ENCODE data around the gene CDH15. TPM values are rescaled to one million over a fixed set of nuclear protein-coding genes. Genes with fewer than 3 reads are reported as not detected.

Gene CDH15
- total and polyA plus RNA-seq, 2 of the 13 experiments (the other 11 are each of a cell fraction or from before 2014, with no cell fraction given), result 0.74 to 2.2 TPM

- TF ChIP-seq BRD4 (CRISPR knock-in tag; IDR thresholded peaks at IDR 0.05) (no peak), RXRA (CRISPR knock-in tag; IDR thresholded peaks at IDR 0.05) (peak; percentile 67; the same call in 1 of the 2 replicates), ZNF772 (CRISPR knock-in tag; IDR thresholded peaks at IDR 0.05) (peak; percentile 87), TSC22D2 (CRISPR knock-in tag; IDR thresholded peaks at IDR 0.05; ENCODE audit: borderline replicate concordance) (peak; percentile 57; the same call in 1 of the 2 replicates), ZNF674 (CRISPR knock-in tag; IDR thresholded peaks at IDR 0.05; ENCODE audit: low read depth) (no peak), FLYWCH1 (CRISPR knock-in tag; IDR thresholded peaks at IDR 0.05) (0 out of 2 replicates have a peak, but pooled peaks have one; percentile 26), ZNF431 (CRISPR knock-in tag; IDR thresholded peaks at IDR 0.05; ENCODE audit: borderline replicate concordance, low read depth) (peak; percentile 68), MXD4 (CRISPR knock-in tag; IDR thresholded peaks at IDR 0.05) (peak; percentile 83), MIXL1 (CRISPR knock-in tag; IDR thresholded peaks at IDR 0.05) (no peak), ZNF775 (CRISPR knock-in tag; IDR thresholded peaks at IDR 0.05; ENCODE audit: borderline replicate concordance) (no peak), DDIT3 (CRISPR knock-in tag; IDR thresholded peaks at IDR 0.05) (no peak), RBAK (CRISPR knock-in tag; IDR thresholded peaks at IDR 0.05) (no peak; the same call in 1 of the 2 replicates), HOXA9 (CRISPR knock-in tag; IDR thresholded peaks at IDR 0.05; ENCODE audit: borderline replicate concordance) (peak; percentile 84; the same call in 1 of the 2 replicates), MBNL3 (CRISPR knock-in tag; conservative IDR thresholded peaks at IDR 0.05) (no peak), PAX8 (CRISPR knock-in tag; IDR thresholded peaks at IDR 0.05; ENCODE audit: borderline replicate concordance) (no peak), MLXIP (CRISPR knock-in tag; IDR thresholded peaks at IDR 0.05; ENCODE audit: borderline replicate concordance) (peak; percentile 65; the same call in 1 of the 2 replicates), ZNF747 (CRISPR knock-in tag; IDR thresholded peaks at IDR 0.05; ENCODE audit: borderline replicate concordance) (peak; percentile 72; the same call in 1 of the 2 replicates), ZEB1 (IDR thresholded peaks at IDR 0.05; ENCODE audit: insufficient replicate concordance, low read depth) (peak; percentile 41), ZNF451 (CRISPR knock-in tag; IDR thresholded peaks at IDR 0.05) (peak; percentile 89; the same call in 1 of the 2 replicates)
- TF ChIP-seq, protein P1, sequence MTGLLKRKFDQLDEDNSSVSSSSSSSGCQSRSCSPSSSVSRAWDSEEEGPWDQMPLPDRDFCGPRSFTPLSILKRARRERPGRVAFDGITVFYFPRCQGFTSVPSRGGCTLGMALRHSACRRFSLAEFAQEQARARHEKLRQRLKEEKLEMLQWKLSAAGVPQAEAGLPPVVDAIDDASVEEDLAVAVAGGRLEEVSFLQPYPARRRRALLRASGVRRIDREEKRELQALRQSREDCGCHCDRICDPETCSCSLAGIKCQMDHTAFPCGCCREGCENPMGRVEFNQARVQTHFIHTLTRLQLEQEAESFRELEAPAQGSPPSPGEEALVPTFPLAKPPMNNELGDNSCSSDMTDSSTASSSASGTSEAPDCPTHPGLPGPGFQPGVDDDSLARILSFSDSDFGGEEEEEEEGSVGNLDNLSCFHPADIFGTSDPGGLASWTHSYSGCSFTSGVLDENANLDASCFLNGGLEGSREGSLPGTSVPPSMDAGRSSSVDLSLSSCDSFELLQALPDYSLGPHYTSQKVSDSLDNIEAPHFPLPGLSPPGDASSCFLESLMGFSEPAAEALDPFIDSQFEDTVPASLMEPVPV (CRISPR knock-in tag; IDR thresholded peaks at IDR 0.05), result peak; percentile 53; the same call in 1 of the 2 replicates
- TF ChIP-seq, protein P2, sequence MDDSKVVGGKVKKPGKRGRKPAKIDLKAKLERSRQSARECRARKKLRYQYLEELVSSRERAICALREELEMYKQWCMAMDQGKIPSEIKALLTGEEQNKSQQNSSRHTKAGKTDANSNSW (CRISPR knock-in tag; IDR thresholded peaks at IDR 0.05; ENCODE audit: borderline replicate concordance), result no peak
- TF ChIP-seq, protein P3, sequence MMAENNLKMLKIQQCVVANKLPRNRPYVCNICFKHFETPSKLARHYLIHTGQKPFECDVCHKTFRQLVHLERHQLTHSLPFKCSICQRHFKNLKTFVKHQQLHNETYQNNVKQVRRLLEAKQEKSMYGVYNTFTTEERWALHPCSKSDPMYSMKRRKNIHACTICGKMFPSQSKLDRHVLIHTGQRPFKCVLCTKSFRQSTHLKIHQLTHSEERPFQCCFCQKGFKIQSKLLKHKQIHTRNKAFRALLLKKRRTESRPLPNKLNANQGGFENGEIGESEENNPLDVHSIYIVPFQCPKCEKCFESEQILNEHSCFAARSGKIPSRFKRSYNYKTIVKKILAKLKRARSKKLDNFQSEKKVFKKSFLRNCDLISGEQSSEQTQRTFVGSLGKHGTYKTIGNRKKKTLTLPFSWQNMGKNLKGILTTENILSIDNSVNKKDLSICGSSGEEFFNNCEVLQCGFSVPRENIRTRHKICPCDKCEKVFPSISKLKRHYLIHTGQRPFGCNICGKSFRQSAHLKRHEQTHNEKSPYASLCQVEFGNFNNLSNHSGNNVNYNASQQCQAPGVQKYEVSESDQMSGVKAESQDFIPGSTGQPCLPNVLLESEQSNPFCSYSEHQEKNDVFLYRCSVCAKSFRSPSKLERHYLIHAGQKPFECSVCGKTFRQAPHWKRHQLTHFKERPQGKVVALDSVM (CRISPR knock-in tag; IDR thresholded peaks at IDR 0.05), result no peak; the same call in 1 of the 2 replicates
Measured at GRCh38 chr16:89191033-89191900, 19.7 kb downstream of the CDH15 start (continued).
